Astrocyte (in vitro differentiated cells and primary cell): Measurements from ENCODE around the gene OPCML.

Source experiments
- CTCF ChIP-seq: IDR thresholded peaks from 2 replicates; pipeline ENCODE4 v1.5.1; 2011; ENCODE audit warnings: low read depth, mild to moderate bottlenecking, inconsistent platforms, low read length, moderate library complexity; ENCODE audit not compliant: insufficient read depth
- EZH2 ChIP-seq: IDR thresholded peaks from 2 replicates; pipeline ENCODE4 v1.6.1; 2012; ENCODE audit warnings: mild to moderate bottlenecking, low read length, inconsistent platforms; ENCODE audit not compliant: insufficient read depth

- no peak for TF ChIP-seq EZH2
- no peak for TF ChIP-seq CTCF
These were observed 303.6 kb downstream of the OPCML start for GRCh38 chr11:133228471-133229329.
